Keratinocyte (primary cell): ENCODE data around the gene CCBE1.

Experiments used
- EZH2 ChIP-seq: IDR thresholded peaks from one replicate; pipeline ENCODE4 v1.6.1; 2012; ENCODE audit warnings: inconsistent platforms, mild to moderate bottlenecking, low read length, moderate library complexity
- TF ChIP-seq, protein P1 (sequence below), 3 experiments: IDR thresholded peaks in 1 of 3; conservative IDR thresholded peaks in 1 of 3; optimal IDR thresholded peaks in 1 of 3; 2 replicates in 2 of 3; 3 replicates in 1 of 3; pipeline versions ENCODE3 to v1.5.1; 2011; ENCODE audit warnings: low read length in 3 of 3, mild to moderate bottlenecking in 3 of 3, moderate library complexity in 2 of 3, control low read depth in 1 of 3, inconsistent platforms in 1 of 3; ENCODE audit not compliant: insufficient read depth in 2 of 3; ENCODE audit errors: extremely low read depth in 1 of 3

DNA sequence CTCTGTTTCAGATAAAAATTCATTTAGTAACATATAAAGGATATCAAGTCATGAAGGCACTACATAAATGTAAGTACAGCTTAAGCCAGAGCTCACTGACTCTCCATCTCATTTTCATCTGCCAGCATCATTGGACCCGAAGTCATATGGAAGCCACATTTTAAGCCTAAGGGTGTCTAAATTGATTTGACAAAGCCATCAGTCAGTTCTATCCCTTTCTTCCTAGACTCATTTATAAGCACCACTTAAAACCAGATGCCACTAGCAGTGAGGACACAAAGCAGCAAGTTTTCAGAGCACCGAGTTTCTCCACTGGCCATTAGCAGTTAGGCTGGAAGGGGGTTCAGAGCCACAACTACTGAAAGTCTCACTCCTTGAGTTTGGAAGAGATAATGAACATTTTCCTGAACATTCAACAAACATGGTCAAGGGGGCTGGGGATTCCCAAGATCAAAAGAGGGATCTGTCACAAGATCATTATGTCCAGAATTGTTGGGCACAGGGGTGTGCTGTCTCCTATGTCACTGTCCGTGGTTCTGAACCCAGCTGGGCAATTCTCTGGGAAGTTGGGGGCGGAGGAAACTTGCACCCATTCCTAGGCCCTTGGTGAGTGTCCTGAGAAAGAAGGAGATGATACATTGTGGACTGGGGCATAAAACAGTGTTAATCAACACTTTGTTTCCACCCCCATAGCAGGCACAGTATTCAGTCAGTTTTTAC is 179.6 kb downstream of the CCBE1 start:
- TF ChIP-seq, protein P1, sequence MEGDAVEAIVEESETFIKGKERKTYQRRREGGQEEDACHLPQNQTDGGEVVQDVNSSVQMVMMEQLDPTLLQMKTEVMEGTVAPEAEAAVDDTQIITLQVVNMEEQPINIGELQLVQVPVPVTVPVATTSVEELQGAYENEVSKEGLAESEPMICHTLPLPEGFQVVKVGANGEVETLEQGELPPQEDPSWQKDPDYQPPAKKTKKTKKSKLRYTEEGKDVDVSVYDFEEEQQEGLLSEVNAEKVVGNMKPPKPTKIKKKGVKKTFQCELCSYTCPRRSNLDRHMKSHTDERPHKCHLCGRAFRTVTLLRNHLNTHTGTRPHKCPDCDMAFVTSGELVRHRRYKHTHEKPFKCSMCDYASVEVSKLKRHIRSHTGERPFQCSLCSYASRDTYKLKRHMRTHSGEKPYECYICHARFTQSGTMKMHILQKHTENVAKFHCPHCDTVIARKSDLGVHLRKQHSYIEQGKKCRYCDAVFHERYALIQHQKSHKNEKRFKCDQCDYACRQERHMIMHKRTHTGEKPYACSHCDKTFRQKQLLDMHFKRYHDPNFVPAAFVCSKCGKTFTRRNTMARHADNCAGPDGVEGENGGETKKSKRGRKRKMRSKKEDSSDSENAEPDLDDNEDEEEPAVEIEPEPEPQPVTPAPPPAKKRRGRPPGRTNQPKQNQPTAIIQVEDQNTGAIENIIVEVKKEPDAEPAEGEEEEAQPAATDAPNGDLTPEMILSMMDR (optimal IDR thresholded peaks at IDR 0.05 in 1 of 3, IDR thresholded peaks at IDR 0.05 in 1 of 3, conservative IDR thresholded peaks at IDR 0.05 in 1 of 3; ENCODE audit: extremely low read depth in 1 of 3, insufficient read depth in 2 of 3, low read length in 3 of 3): no peak
- no peak for TF ChIP-seq EZH2
